Cardiac muscle cell (in vitro differentiated cells and primary cell): ENCODE measurements around the gene UBR1. TPM values are rescaled to one million over a fixed set of nuclear protein-coding genes. Genes with fewer than 3 reads are reported as not detected.

ENCODE experiments used
- DNase-seq, 2 donors: peaks; one replicate each; pipeline versions ENCODE4 v3.0.0 to v3.0.0-alpha.2; 2010 to 2017; ENCODE audit warnings: low read depth in 1 of 2, low spot score in 1 of 2
- H3K27ac ChIP-seq: fragments of 200-600 bp; sonication (generic); 2 replicates; pipeline ENCODE4 v1.5.1; 2016
- H3K27me3 ChIP-seq: fragments of 200-600 bp; sonication (generic); 2 replicates; pipeline ENCODE4 v1.6.0; 2016; ENCODE audit warnings: control low read depth
- H3K36me3 ChIP-seq: fragments of 200-600 bp; sonication (generic); 2 replicates; pipeline ENCODE4 v1.5.1; 2016; ENCODE audit warnings: control low read depth
- H3K4me1 ChIP-seq: fragments of 200-600 bp; sonication (generic); 2 replicates; pipeline ENCODE4 v1.8.1; 2017; ENCODE audit warnings: low read depth, mild to moderate bottlenecking, mixed run types
- H3K4me3 ChIP-seq: fragments of 200-600 bp; sonication (generic); 2 replicates; pipeline ENCODE4 v1.5.1; 2016; ENCODE audit warnings: mild to moderate bottlenecking
- H3K9me3 ChIP-seq: fragments of 200-600 bp; sonication (generic); 2 replicates; pipeline ENCODE4 v1.5.1; 2017; ENCODE audit warnings: low read depth, mild to moderate bottlenecking, control low read depth
- polyA plus RNA-seq: library from polyadenylated mRNA; unstranded; fragments of >200 nt; fragmentation: Nextera tagmentation; extraction: Ambion mirVana; gene quantifications from 2 replicates; pipeline ENCODE4 v1.2.1, GENCODE V29; 2016
- total RNA-seq: library from RNA; depleted of rRNA; stranded (reverse); fragments of >200 nt; gene quantifications from 2 replicates; pipeline ENCODE4 v1.2.3, GENCODE V29; 2016
- TF ChIP-seq, protein P1 (sequence below): IDR thresholded peaks from 2 replicates; pipeline ENCODE4 v1.5.1; 2012; ENCODE audit warnings: low read depth, mild to moderate bottlenecking, low read length

UBR1 gene
- 20.6 and 22.2 TPM in 2 replicates for total RNA-seq
- polyA plus RNA-seq, result 15.1 and 17.8 TPM in 2 replicates

DNA sequence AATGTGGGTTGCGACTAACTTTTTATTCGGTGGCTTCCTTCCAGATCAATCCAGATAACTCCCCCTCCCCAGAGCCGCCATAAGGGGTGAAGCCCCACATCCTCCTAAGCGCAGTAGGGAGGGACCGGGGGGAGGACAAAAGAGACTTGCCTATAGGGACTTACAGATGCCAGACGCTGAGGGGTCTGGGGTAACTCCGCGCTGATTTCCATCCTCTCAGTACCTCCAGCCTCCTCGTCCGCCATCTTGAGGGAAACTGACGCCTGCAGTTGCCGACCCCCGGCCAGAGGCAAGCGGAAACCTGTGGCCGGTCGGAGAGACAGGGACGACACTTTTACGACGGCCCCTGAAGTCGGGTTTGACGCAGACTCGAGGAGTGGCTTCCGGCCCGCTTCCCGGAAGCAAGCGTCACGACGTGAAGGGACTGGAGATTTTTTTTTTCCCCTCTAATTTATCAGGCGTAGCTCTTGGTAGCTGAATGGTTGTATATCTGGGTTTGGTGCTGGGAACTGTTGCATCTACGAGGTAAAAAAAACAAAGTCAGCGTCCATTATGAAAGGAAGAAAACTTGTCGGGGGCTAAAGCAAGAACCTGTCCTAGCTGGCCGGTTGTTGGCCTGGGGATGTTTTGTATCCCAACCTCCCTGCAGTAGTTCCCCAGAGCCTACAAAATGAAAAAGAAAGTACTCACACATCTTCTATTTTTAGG is at the start of gene UBR1:
Gene UBR1 (minus strand): TSS at position 261 of the 708 bp plus-strand sequence. CDS start 16 bp downstream, at position 245.
- H3K4me1 ChIP-seq, result peaks cover 13% of the 10 kb centered on the region
- peak within 1 kb of the TSS; percentile 75 for H3K4me3 ChIP-seq
- H3K27ac ChIP-seq, result peak within 1 kb of the TSS; percentile 70
- no peaks in the 10 kb centered on the region for H3K36me3 ChIP-seq
- no peaks in the 10 kb centered on the region for H3K9me3 ChIP-seq
- TF ChIP-seq, protein P1, sequence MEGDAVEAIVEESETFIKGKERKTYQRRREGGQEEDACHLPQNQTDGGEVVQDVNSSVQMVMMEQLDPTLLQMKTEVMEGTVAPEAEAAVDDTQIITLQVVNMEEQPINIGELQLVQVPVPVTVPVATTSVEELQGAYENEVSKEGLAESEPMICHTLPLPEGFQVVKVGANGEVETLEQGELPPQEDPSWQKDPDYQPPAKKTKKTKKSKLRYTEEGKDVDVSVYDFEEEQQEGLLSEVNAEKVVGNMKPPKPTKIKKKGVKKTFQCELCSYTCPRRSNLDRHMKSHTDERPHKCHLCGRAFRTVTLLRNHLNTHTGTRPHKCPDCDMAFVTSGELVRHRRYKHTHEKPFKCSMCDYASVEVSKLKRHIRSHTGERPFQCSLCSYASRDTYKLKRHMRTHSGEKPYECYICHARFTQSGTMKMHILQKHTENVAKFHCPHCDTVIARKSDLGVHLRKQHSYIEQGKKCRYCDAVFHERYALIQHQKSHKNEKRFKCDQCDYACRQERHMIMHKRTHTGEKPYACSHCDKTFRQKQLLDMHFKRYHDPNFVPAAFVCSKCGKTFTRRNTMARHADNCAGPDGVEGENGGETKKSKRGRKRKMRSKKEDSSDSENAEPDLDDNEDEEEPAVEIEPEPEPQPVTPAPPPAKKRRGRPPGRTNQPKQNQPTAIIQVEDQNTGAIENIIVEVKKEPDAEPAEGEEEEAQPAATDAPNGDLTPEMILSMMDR, result no peak
- DNase-seq, result peak; percentile 95 to 96
- peaks cover 25% of the 10 kb centered on the region for H3K27me3 ChIP-seq

DNA sequence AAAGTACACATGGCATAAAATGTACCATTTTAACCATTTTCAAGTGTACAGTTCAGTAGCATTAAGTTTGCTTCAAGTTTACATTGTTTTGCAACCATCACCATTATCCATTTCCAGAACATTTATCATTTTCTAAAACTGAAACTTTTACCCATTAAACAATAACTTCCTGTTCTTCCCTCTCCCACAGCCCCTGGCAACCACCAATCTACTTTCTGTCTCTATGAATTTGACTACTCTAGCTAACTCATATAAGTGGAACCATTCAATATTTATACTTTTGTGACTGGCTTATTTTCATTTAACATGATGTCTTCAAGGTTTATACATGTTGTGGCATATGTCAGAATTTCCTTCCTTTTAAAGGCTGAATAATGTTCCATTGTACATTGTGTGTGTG is 47.4 kb upstream of the UBR1 start:
- no peak overlapping the region for H3K27ac ChIP-seq
- H3K4me1 ChIP-seq, result no peaks in the 10 kb centered on the region
- H3K36me3 ChIP-seq, result peaks cover 14% of the 10 kb centered on the region
- DNase-seq, result no peak
- H3K9me3 ChIP-seq, result no peaks in the 10 kb centered on the region
- no peak overlapping the region for H3K4me3 ChIP-seq
- TF ChIP-seq, protein P1, result no peak
- no peaks in the 10 kb centered on the region for H3K27me3 ChIP-seq

DNA sequence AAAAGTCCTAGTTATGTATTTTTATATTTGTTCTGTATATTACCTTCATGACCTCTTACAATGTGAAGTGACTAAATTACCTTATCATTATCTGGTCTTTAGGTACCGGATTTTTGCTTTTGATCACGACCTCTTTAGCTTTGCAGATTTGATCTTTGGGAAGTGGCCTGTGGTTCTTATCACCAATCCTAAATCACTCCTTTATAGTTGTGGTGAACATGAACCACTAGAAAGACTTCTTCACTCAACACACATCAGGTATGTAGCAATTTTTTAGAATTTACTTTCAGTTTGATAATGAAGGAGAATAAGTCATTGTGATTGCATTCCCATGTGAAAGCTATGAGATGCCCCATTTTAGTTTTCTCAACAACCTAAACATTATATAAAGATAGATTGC is 45.9 kb upstream of the UBR1 start:
- Histone ChIP-seq H3K27me3 (no peaks in the 10 kb centered on the region), H3K36me3 (peaks cover 14% of the 10 kb centered on the region), H3K4me1 (no peaks in the 10 kb centered on the region), H3K27ac (no peak overlapping the region), H3K9me3 (no peaks in the 10 kb centered on the region), H3K4me3 (no peak overlapping the region)
- TF ChIP-seq, protein P1, result no peak
- no peak for DNase-seq

DNA sequence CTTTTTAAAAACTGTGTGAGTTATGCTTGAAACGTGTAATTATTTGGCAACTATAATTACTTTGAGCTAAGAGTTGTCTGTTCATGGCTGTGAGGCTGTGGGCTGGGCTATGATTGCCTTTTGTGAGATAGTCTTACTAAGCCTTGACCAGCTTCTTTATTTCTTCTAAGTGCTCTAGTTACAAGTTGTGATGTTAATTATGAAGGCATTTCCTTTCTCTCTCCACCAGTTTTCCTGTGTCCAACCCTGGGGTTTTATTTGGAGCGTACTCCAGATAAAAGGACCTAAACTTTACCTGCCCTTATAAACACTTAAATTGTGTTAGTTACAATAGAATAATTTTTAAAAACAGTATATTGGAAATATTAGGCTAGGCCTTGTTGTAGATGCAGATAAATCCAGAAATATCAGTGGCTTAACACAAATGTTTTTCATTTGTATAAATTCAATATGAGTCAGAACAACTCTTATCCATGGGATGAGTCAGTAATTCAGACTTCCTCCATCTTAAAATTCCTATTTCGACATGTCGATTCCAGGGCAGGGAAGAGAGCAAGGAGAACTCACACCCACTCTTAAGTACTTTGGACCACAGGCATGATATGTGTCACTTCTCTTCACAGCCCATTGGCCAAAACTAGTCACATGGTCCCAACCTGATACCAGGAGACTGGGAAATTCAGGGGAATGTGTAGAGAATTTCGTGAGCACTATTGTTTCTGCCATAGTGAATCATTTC is 44.5 kb upstream of the UBR1 start:
- Histone ChIP-seq H3K9me3 (no peaks in the 10 kb centered on the region), H3K4me1 (no peaks in the 10 kb centered on the region), H3K27me3 (no peaks in the 10 kb centered on the region), H3K4me3 (no peak overlapping the region), H3K27ac (no peak overlapping the region), H3K36me3 (peaks cover 11% of the 10 kb centered on the region)
- DNase-seq, result peak in 1 of 2 donors; percentile 84
- TF ChIP-seq, protein P1, result no peak

DNA sequence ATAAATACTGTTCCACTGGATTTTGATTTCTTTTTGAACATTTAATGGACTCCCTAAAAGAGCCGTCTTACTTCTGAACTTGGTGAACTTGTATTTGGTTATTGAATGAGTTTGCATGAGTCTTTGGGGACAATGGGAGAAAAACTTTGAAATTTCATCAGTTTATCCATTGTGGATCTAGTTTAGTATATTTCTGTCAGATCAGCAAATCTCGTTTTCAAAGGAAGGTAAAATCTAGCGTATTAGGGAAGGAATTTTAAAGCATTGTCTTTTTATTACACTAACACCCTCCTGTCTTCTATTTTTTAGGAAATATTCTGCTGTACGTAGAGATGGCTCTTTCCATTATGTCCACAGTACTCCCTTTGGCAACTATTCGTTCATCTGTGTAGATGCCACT is 40.3 kb upstream of the UBR1 start:
- TF ChIP-seq, protein P1, result no peak
- DNase-seq, result no peak
- Histone ChIP-seq H3K36me3 (peaks cover 7% of the 10 kb centered on the region), H3K27ac (no peak overlapping the region), H3K4me1 (no peaks in the 10 kb centered on the region), H3K4me3 (no peak overlapping the region), H3K27me3 (no peaks in the 10 kb centered on the region), H3K9me3 (no peaks in the 10 kb centered on the region)
